ENCODE measurements around the gene TTC9B. TPM values are rescaled to one million over a fixed set of nuclear protein-coding genes. Genes with fewer than 3 reads are reported as not detected.

Gene TTC9B
- total RNA-seq, 1 donor from 2014 or later = not detected

DNA sequence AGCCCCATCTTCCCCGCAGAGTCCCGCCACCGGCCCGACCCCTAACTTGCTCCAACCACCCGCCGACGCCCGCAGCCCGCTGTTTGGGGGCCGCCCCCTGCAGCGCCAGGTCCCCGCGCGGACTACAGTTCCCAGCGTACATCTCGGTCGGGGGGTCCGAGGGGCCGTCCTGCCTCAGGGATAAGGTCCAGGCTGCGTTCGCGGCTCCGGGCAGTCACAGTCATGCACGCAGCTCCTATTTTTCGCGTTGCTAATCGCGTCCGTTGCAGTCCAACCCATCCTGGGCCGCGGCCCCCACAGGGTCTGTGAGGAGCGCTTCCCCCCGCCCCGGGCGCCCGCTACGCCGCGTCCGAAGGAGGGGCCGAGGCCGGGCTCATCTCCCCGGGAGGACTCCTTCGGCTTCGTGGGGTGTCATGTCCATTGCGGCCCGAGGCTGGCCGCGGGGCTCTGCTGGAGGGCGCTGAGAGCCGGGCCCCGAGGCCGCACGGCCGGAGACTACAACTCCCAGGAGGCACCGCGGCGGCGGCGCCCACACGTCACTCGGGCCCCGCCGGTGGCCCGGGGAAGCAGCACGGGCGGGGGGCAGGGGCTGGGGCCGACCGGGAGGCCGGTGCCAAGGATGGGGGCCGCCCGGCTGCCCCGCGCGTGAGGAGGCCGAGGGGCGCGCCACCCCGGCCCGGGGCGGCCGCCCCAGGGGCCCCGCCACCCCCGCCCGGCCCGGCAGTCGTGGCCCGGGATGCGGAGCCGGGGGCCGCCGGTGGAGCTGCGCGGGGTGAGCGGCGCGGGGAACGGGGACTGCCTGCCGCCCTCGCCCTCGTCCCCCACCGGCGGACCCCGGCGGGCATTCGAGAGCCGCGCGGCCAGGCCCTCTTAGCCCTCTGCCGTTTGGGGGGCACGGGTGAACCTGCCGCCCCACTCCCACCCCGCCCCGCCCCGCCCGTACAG lies 27.0 kb downstream of the TTC9B start, which contains the start of gene MAP3K10:
MAP3K10 (plus strand) TSS at position 536 of the 945 bp plus-strand sequence. CDS start 606 bp downstream, outside the sequence.
- H3K36me3 Mint-ChIP-seq = no peaks in the 10 kb centered on the region
- peaks cover 18% of the 10 kb centered on the region for H4K20me1 ChIP-seq (ENCODE audit: low read depth)
- TF ChIP-seq EZH2phosphoT487 (IDR thresholded peaks at IDR 0.05) (no peak), EZH2 (IDR thresholded peaks at IDR 0.05) (no peak)
- TF ChIP-seq, protein P1, sequence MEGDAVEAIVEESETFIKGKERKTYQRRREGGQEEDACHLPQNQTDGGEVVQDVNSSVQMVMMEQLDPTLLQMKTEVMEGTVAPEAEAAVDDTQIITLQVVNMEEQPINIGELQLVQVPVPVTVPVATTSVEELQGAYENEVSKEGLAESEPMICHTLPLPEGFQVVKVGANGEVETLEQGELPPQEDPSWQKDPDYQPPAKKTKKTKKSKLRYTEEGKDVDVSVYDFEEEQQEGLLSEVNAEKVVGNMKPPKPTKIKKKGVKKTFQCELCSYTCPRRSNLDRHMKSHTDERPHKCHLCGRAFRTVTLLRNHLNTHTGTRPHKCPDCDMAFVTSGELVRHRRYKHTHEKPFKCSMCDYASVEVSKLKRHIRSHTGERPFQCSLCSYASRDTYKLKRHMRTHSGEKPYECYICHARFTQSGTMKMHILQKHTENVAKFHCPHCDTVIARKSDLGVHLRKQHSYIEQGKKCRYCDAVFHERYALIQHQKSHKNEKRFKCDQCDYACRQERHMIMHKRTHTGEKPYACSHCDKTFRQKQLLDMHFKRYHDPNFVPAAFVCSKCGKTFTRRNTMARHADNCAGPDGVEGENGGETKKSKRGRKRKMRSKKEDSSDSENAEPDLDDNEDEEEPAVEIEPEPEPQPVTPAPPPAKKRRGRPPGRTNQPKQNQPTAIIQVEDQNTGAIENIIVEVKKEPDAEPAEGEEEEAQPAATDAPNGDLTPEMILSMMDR (IDR thresholded peaks at IDR 0.05) = no peak
- H3K4me1 ChIP-seq = no peaks in the 10 kb centered on the region
- H3K9ac ChIP-seq = no peak within 1 kb of the TSS
- peaks cover 3% of the 10 kb centered on the region for H3K27me3 Mint-ChIP-seq (ENCODE audit: insufficient read depth, low read depth)
- H3K4me3 Mint-ChIP-seq = peak within 1 kb of the TSS; percentile 89
- DNase-seq (ENCODE audit: low spot score) = peak; percentile 89
- no peaks in the 10 kb centered on the region for H3K79me2 ChIP-seq (ENCODE audit: low read depth)
- peaks cover 10% of the 10 kb centered on the region for H3K27me3 ChIP-seq
- peak within 1 kb of the TSS; percentile 100 for H2AFZ ChIP-seq (replicated peaks)
- H3K4me3 ChIP-seq = peak within 1 kb of the TSS; percentile 97
- no peak within 1 kb of the TSS for H3K27ac ChIP-seq
- no peaks in the 10 kb centered on the region for H3K9me3 Mint-ChIP-seq
- peaks cover 18% of the 10 kb centered on the region for H3K4me1 Mint-ChIP-seq
- no peaks in the 10 kb centered on the region for H3K9me3 ChIP-seq (ENCODE audit: low read depth)
- peaks cover 8% of the 10 kb centered on the region for H3F3A ChIP-seq (ENCODE audit: low read depth)
- H3K36me3 ChIP-seq = no peaks in the 10 kb centered on the region
- H3K27ac Mint-ChIP-seq = no peak within 1 kb of the TSS
- peak within 1 kb of the TSS; percentile 88 for H3K4me2 ChIP-seq

DNA sequence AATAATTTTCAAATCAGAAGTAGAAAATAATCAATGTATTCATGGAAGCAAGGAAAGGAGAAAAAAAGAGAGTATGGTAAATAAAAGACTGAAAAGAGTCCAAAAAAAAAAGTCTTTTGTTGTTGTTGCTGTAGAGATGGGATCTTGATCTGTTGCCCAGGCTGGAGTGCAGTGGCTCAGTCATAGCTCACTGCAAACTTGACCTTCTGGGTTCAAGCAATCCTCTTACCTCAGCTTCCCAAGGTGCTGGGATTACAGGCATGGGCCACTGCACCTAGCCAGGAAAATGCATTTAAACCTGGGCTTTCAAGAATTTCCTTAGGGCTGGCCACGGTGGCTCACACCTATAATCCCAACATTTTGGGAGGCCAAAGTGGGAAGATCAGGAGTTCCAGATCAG lies 33.9 kb downstream of the TTC9B start:
- no peaks in the 10 kb centered on the region for H3K4me1 ChIP-seq
- no peaks in the 10 kb centered on the region for H3K27me3 ChIP-seq
- no peak overlapping the region for H3K27ac ChIP-seq
- no peaks in the 10 kb centered on the region for H3F3A ChIP-seq (ENCODE audit: low read depth)
- Mint-ChIP-seq H3K4me3 (no peak overlapping the region), H3K27ac (no peak overlapping the region), H3K9me3 (no peaks in the 10 kb centered on the region), H3K27me3 (ENCODE audit: insufficient read depth, low read depth) (peaks cover 4% of the 10 kb centered on the region), H3K4me1 (no peaks in the 10 kb centered on the region), H3K36me3 (no peaks in the 10 kb centered on the region)
- no peaks in the 10 kb centered on the region for H4K20me1 ChIP-seq (ENCODE audit: low read depth)
- no peak for TF ChIP-seq EZH2 (IDR thresholded peaks at IDR 0.05)
- TF ChIP-seq EZH2phosphoT487 (IDR thresholded peaks at IDR 0.05) = no peak
- TF ChIP-seq, protein P1 (IDR thresholded peaks at IDR 0.05) = no peak
- H3K9ac ChIP-seq = no peak overlapping the region
- no peaks in the 10 kb centered on the region for H3K79me2 ChIP-seq (ENCODE audit: low read depth)
- no peaks in the 10 kb centered on the region for H3K9me3 ChIP-seq (ENCODE audit: low read depth)
- H3K36me3 ChIP-seq = no peaks in the 10 kb centered on the region
- no peak overlapping the region for H2AFZ ChIP-seq (replicated peaks)
- no peak for DNase-seq (ENCODE audit: low spot score)
- no peak overlapping the region for H3K4me3 ChIP-seq
- no peak overlapping the region for H3K4me2 ChIP-seq

DNA sequence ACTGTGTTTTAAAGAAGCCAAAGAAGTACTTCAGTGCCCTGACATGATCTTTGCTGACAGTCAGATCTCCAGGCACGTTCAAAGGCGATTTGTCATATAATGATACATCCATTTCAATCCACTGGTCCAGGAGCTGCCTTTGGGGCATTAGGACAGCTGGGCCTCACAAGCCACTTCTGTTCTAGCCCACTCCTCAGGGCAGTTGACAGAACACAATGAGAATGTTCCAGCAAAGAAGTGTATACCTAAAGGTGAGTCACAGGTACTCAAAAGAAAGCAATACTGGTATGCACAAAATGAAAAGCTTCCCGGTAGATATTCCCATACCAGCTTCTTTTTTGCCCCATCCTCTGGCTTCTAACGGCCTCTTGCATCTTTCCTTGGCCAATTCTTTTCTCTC lies 39.4 kb downstream of the TTC9B start:
- H3K9me3 Mint-ChIP-seq = no peaks in the 10 kb centered on the region
- Histone ChIP-seq H3K79me2 (ENCODE audit: low read depth) (no peaks in the 10 kb centered on the region), H3K4me1 (no peaks in the 10 kb centered on the region), H3K27me3 (no peaks in the 10 kb centered on the region), H3K4me2 (no peak overlapping the region), H3K27ac (no peak overlapping the region), H4K20me1 (ENCODE audit: low read depth) (no peaks in the 10 kb centered on the region), H3K9me3 (ENCODE audit: low read depth) (no peaks in the 10 kb centered on the region), H2AFZ (replicated peaks) (no peak overlapping the region), H3F3A (ENCODE audit: low read depth) (no peaks in the 10 kb centered on the region), H3K9ac (no peak overlapping the region), H3K36me3 (no peaks in the 10 kb centered on the region), H3K4me3 (no peak overlapping the region)
- no peak overlapping the region for H3K27ac Mint-ChIP-seq
- no peak overlapping the region for H3K4me3 Mint-ChIP-seq
- TF ChIP-seq EZH2 (IDR thresholded peaks at IDR 0.05) = no peak
- TF ChIP-seq, protein P1 (IDR thresholded peaks at IDR 0.05) = no peak
- no peak for TF ChIP-seq EZH2phosphoT487 (IDR thresholded peaks at IDR 0.05)
- H3K4me1 Mint-ChIP-seq = no peaks in the 10 kb centered on the region
- peaks cover 3% of the 10 kb centered on the region for H3K27me3 Mint-ChIP-seq (ENCODE audit: insufficient read depth, low read depth)
- DNase-seq (ENCODE audit: low spot score) = no peak
- no peaks in the 10 kb centered on the region for H3K36me3 Mint-ChIP-seq

Data from neural progenitor cell (in vitro differentiated cells).